GM19324 (cell line): ENCODE measurements around the gene NACA2.
"Not testable (repeated sequence)": the region's sequence is repeated elsewhere in the genome, so short reads cannot be mapped to it uniquely, and the experiment has no call there.

Experiments
- ATAC-seq: cut with Tn5 transposase; IDR thresholded peaks from one replicate; pipeline ENCODE4 v1.9.1; 2021; ENCODE audit warnings: mild to moderate bottlenecking, moderate library complexity; ENCODE audit not compliant: unreplicated experiment, low FRiP score

NACA2 gene

DNA sequence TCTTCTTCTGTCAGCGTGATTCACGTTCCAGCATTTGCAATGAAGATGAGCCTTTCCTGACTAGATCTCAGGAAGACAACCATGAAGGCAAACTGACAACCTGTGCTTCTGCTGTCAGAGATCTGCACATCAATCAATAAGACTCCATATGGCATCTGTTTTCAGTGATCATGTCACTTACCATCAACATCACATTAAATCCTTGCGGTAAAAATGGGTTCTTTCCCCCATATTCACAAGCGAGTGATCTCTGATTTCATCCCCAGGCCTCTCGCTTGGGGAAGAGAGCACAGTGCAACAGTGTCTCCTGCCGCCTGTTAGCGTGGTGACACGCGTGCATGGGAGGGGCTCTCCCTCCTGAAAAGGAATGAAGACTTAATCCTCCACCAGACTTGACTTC lies 11.1 kb downstream of the NACA2 start:
- ATAC-seq = no peak

DNA sequence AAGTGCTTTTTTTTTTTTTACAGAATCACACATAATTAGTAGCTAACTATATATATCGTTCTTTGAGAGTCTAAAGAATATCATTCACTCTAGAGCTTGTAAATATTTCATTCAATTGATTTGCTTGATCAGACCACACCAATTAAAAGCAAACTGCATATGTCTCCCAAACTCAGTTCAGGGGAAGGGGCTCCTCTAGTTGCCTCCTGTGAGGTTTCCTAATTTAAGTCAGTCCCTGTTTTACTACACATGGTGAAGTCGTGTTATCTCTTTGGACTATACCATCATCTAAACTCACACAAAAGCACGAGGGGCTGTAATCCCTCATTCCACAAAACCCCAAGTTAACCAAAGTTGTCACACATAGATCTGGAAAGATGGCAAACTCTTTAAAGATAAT lies 11.7 kb downstream of the NACA2 start:
- ATAC-seq = no peak

DNA sequence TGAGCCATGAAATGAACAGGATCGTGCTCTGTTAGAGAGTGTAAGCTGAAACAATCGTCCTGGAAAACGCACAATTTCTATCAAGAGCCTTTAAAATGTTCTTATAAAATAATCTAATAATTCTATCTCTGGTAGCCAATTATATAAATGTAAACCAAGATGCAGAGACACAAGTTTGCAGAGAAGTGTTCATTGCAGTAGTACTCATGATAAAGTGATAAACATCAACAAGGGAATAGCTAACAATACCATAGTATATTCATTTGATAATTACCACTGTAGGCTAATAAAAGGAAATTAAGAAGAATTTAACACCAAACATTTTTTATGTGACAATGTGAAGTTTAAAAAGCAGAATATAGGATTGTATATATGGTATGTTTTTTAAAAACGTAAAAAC lies 12.4 kb downstream of the NACA2 start:
- ATAC-seq = no peak

DNA sequence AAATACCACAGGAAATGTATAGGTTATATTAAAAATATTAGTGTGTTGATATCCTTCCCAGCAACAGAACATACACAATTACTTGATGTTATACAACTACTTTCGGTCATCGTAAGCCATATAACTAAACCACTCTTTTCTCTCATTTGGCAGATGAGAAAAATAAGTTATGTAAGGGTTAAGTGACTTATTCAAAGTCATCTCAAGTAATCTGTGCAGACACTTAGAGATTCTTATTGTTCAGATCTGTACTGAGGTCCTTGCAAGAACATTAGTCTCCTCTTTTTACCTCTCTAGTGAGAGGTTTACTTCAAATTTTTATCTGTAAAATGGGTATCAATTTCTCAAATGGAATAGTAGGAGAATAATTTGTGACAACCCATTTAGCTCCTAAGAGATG lies 15.0 kb downstream of the NACA2 start:
- no peak for ATAC-seq

DNA sequence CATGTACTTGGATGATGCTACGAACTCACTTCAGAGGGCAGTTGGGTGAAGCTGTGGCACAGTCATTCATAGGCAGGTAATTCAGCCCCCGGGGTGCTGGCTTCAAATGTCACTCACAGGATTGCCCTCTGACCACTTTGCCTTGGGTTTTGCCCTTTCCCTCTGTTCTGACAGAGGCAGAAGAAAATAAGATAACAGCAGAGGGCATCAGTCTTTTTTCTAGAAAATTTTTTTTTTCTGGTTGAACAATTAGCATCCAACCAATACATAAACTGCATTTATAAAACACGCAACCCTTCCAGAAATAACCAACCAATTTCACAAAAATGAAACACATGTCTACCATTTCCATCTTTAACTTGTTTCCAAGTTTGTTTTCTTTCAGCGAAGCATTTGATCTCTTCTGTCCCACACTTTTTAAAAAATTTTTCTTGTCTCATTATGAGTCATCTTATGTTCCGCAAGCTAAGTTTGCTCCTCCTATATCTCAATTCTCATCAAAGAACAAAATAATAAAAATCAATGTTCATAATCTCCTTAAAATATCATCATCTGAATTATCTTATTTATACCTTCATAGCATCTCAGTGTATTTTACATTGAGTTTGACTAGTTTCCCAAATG lies 15.6 kb downstream of the NACA2 start:
- ATAC-seq = no peak

DNA sequence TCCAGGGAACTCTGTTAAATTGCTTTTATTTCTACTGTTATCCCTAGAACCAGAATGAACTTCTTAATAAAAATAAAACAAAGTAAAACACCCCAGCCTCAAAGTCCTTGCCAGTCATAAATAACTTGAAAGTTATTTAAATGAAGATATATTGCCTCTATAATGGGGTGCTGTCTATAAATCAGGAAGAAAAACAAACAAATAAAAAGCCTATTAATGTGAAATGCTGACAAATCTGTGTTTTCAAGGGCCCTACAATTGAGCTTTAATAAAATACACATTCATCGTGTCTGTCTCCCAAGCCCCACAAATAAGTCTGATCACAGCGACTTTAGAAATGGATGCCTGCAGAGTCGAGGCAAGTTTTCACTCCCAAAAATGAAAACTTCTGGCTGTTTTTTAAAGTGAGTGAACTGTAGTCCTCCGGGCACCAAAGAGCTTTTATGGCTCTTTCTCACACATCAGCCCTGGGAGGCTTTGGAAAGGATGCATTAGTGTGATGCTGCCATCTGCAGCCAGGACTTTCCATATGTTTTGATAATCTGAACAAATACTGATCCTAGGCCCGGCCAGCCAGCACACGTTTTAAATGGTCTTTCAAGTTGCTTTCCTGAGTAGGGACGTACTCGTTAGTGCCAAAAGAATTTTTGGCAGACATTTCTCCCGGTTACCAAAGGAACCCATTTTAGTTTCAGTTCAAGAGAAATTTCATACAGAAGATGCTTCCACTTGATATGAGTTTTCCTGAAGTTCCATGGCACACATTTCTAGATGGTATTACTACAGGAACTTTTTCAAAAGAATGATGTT lies 16.3 kb downstream of the NACA2 start:
- ATAC-seq = no peak

DNA sequence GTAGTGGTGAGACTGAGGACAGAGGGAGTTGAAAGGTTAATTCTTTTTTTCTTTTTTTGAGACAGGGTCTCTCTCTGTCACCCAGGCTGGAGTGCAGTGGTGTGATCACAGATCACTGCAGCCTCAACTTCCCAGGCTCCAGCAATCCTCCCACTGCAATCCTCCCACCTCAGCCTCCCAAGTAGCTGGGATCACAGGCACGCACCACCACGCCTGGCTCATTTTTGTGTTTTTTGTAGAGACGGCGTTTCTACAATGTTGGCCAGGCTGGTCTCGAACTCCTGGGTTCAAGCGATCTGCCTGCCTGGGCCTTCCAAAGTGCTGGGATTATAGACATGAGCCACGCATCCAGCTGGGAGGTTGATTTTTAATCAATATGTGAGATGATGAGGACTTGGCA lies 18.5 kb downstream of the NACA2 start:
- not testable (repeated sequence) for ATAC-seq

DNA sequence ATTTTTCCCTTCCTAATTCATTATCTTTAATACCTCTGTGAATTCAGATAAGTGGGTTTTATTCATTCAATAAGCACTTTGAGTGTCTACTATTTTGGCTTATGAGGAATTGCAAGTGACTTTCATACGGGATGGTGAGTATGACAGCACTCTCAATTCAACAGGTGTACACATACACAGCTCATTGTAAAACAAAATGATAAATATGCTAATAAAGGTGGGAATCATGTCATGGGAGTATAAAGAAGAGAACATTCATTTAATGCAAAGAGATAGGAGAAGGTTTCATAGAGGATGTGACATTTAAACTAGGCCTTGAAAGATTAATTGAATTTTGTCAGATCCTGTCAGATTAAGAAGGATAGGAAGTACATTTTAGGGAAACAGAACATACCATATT lies 19.4 kb downstream of the NACA2 start:
- ATAC-seq = no peak

DNA sequence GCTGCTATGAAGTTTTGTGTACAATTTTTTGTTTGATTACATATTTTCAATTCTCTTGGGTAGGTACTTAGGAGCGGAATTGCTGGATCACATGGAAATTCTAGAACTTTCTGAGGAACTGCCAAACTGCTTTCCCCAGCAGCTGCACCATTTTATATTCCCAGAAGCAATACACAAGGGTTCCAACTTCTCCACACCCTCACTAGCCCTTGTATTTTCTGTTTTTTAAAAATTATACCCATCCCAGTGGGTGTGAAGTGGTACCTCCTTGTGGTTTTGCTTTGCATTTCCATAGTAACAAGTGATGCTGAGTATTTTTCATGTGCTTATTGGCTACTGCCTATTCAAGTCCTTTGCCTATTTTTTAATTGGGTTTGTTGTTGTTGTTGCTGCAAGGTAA lies 20.9 kb downstream of the NACA2 start:
- ATAC-seq = no peak

DNA sequence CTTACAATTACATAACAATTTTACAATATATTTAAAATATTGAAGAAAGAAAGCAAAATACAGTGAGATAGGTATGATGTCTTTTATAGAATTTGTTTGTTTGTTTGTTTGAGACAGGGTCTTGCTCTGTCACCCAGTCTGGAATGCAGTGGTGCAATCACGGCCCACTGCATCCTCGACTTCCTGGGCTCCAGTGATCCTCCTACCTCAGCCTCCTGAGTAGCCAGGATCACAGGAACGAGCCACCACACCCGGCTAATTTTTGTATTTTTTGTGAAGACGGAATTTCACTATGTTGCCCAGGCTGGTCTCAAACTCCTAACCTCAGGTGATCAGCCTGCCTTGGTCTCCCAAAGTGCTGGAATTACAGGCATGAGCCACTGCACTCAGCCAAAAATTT lies 21.5 kb downstream of the NACA2 start:
- ATAC-seq = not testable (repeated sequence)

DNA sequence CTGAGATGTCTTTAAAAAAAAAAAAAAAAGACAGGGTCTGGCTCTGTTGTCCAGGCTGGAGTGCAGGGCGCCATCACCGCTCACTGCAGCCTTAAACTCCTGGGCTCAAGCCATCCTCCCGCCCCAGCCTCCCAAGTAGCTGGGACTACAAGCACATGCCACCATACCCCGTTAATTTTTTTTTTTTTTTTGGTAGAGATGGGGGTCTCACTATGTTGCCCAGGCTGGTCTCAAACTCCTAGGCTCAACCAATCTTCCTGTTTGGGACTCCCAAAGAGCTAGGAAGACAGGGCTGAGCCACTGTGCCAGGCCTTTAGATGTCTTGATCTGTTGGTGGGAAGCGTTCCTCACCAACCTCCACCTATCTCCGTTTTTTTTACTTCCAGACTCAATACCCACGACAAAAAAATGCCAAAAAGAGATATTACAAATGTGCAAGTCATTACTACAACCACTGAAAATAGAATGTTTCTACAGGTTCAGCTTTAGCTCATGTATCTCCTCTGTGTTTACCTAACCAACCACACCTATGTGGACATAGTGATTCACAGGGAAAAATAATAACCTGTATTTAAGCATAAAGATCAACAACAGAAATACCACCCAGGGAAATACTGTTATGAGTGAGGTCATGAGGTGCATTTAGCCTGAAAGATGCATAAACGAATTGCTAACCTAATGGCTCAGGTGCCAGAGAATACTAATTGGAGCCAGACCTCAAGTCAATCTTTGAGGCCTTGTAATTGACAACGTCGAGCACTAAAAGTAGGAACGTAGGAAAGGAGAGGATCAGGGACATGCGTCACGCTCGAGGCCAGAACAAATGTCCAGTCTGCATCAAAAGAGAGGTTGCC lies 22.6 kb downstream of the NACA2 start:
- ATAC-seq = no peak

DNA sequence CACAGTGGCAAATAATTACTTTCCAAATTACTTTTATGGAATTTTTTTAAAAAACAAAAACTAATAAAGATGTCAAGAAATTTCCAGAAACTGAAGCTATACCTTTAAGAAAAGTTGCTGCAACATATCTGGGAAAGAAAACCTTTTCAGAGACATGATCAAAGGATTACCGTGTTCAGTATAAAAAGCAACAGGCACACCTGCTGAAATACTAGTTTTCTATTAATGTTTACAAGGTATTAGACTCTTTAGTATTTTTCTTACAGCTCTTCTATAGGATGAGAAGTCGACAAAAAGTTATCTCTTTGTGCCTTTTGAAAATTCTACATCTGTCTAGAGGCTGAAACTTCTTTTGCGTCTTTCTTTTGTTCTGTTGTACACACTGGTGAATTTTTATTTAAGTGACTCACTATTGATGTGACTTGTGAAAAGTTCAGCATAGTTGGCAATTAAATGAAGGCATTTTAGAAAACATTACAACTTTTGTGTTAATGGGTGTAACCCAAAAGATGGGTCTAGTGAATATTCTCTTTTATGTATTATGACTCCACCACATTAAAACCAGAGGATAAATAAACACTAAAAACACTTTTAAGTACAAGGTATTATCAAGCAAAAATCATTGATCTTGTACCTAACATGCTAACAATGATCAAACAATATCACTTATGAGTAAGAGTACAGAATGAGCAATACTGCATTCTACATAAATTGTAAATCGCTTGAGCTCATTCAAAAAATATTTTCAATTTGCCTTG lies 23.8 kb downstream of the NACA2 start:
- no peak for ATAC-seq

DNA sequence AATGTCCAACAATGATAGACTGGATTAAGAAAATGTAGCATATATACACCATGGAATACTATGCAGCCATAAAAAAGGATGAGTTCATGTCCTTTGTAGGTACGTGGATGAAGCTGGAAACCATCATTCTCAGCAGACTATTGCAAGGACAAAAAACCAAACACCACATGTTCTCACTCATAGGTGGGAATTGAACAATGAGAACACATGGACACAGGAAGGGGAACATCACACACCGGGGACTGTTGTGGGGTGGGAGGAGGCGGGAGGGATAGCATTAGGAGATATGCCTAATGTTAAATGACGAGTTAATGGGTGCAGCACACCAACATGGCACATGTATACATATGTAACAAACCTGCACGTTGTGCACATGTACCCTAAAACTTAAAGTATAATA lies 24.6 kb downstream of the NACA2 start:
- not testable (repeated sequence) for ATAC-seq

DNA sequence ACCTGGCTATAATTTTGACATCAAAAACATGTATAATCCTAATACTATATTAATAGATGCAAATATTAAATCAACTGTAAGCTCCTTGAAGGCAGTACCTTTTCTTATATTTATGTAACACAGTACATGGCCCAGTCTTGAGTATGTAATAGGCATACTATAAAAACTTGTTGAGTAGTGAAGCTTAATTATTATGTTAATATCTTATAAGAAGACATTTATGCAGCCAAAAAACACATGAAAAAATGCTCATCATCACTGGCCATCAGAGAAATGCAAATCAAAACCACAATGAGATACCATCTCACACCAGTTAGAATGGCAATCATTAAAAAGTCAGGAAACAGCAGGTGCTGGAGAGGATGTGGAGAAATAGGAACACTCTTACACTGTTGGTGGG lies 25.2 kb downstream of the NACA2 start:
- ATAC-seq = not testable (repeated sequence)

DNA sequence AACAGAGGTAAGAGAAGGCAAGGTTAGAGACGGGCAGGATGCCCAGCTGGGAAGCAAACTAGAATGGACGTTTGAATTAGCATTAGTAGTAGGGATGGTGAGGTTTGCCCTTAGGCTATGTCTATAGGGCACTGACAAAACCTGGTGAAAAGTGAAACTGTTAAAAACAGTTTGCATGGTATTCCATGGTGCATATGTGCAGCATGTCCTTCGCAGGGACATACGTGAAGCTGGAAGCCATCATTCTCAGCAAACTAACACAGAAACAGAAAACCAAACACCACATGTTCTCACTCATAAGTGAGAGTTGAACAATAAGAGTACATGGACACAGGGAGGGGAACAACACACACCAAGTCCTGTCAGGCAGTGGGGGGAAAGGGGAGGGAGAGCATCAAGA lies 25.8 kb downstream of the NACA2 start:
- ATAC-seq = no peak

DNA sequence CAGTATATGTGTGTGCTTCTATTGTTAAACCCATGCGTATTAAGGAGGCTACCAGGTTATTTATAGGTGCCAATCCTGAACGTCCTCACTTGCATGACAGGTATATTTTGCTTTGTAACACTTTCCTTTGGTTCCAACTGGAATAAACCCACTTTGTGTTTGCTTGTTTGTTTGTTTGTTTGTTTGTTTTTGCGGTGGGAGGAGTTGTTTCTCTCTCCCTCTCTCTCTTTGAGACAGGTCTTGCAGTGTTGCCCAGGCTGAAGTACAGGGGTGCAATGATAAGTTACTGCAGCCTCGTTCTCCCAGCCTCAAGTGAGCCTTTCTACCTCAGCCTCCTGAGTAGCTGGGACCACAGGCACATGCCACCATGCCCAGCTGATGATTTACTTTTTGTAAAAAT lies 28.7 kb downstream of the NACA2 start:
- no peak for ATAC-seq

DNA sequence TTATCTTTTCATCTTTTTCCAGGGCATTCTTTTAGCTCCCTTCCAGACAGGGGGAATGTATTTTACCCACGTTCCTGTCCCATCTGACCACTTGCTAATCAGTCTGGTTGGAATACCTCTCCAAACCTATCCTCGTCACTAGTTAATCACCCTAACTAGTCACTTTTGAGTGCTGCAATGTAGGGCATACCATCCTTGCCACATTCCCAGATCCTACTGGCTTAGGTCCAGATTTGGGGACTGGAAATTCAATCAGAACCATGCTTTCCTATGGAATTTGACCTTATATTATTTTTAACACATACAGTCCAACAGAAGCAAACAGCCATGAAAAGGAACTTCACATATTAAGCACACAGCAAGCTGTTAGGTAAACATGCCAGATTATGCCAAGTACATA lies 29.7 kb downstream of the NACA2 start:
- ATAC-seq = no peak

DNA sequence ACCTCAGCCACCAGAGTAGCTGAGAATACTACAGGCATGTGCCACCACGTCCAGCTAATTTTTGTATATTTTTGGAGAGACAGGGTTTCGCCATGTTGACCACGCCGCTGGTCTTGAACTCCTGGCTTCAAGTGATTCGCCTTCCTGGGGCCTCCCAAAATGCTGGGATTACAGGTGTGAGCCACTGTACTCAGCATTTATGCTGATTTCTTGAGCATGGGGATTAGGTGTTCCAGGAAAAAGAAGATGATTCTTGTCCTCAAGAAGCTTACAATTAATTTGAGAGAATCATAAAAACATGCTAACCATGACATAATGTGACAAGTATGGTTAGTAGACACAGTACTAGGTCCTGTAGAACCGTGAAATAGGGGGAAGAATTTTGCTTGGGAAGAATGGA lies 30.9 kb downstream of the NACA2 start:
- ATAC-seq = no peak

DNA sequence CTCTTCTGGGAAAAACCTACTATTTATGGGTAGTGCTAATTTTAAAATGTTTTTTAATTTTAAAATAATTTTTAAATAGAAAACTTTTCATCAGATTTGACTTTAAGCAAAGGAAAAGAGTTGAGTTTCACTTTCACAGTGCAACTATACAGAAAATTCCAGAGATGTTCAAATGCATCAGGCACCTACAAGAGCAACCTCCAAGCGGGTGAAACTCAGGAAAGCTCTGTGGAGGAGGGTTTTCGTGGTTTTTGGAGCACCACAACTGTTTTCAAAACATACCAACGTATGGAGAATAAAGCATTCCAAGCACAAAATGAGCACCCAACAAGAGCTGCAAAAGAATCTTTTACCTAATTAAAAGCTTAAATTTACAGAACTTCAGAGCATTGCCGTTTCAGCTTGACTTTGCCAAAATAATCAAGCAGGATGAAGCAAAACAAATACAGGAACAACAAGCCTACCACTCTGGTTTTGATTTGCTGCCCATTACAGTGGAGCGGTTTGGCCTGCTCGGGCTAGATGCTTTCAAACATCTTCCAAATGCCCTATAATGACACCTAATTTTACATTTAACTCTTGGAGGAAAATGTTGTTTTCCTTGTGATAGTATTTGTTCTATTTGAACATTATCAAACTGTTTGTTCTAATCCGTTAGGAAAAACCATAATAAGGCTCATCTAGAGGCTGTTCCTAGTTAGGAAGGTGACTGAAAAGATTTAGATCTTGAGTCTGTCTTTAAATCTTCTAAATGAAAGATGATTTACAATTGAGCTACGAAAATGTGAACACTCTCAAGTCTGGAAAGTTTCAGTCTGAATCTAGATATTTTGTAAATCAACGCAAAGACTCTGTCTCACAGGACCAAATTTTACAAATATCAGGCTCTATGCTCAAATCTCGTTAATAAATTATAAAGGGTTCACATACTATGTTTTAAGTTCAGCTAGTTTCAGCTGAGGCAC lies 34.5 kb downstream of the NACA2 start:
- no peak for ATAC-seq
